K562 (cell line): ENCODE results near the gene CUX1. TPM values are rescaled to one million over a fixed set of nuclear protein-coding genes. Genes with fewer than 3 reads are reported as not detected.

Source experiments
- ADNP ChIP-seq: fragments of 200-800 bp; sonication (Bioruptor generic); IDR thresholded peaks from 2 replicates; pipeline ENCODE4 v1.6.1; 2016; ENCODE audit warnings: missing genetic modification characterization, missing compliant biosample characterization
- ARHGAP35 ChIP-seq: fragments of 450-650 bp; IDR thresholded peaks from 2 replicates; pipeline ENCODE4 v1.6.1; 2018; ENCODE audit not compliant: partially characterized antibody
- BACH1 ChIP-seq: fragments of 200-800 bp; sonication (Bioruptor generic); IDR thresholded peaks from 2 replicates; pipeline ENCODE4 v1.6.1; 2016; ENCODE audit warnings: missing genetic modification characterization, missing compliant biosample characterization
- BHLHE40 ChIP-seq: IDR thresholded peaks from 2 replicates; pipeline ENCODE4 v1.6.1; 2011; ENCODE audit warnings: low read length, improper control_type of control experiment
- CBFB ChIP-seq: sonication (generic); formaldehyde crosslinking; IDR thresholded peaks from 2 replicates; pipeline ENCODE4 v1.4.0; 2020; ENCODE audit warnings: mild to moderate bottlenecking, missing genetic modification reagents
- CHD4 ChIP-seq: fragments of 200-600 bp; sonication (generic); IDR thresholded peaks from 3 replicates; pipeline ENCODE4 v1.6.1; 2012; ENCODE audit warnings: low read depth, mild to moderate bottlenecking, mixed read lengths, low read length, inconsistent platforms; ENCODE audit not compliant: insufficient read depth, insufficient replicate concordance, poor library complexity, severe bottlenecking
- CTBP1 ChIP-seq: fragments of 450-650 bp; IDR thresholded peaks from 2 replicates; pipeline ENCODE4 v1.6.1; 2016; ENCODE audit warnings: borderline replicate concordance
- GATAD2A ChIP-seq: fragments of 450-650 bp; IDR thresholded peaks from 2 replicates; pipeline ENCODE4 v1.6.1; 2017
- HDAC6 ChIP-seq: IDR thresholded peaks from 2 replicates; pipeline ENCODE4 v1.6.1; 2012; ENCODE audit warnings: low read depth, mild to moderate bottlenecking, control low read depth, inconsistent platforms, low read length, moderate library complexity
- MCM7 ChIP-seq, 2 experiments: fragments of 450-650 bp; IDR thresholded peaks; 2 replicates each; pipeline ENCODE4 v1.6.1; 2016 to 2018
- NCOA4 ChIP-seq: fragments of 450-650 bp; IDR thresholded peaks from 2 replicates; pipeline ENCODE4 v1.6.1; 2018; ENCODE audit warnings: mild to moderate bottlenecking; ENCODE audit not compliant: partially characterized antibody
- NFRKB ChIP-seq: fragments of 450-650 bp; IDR thresholded peaks from 2 replicates; pipeline ENCODE4 v1.6.1; 2016; ENCODE audit warnings: low read depth
- NFYB ChIP-seq: IDR thresholded peaks from 2 replicates; pipeline ENCODE4 v1.6.1; 2011; ENCODE audit warnings: mild to moderate bottlenecking, moderate library complexity; ENCODE audit not compliant: insufficient read length; ENCODE audit errors: extremely low read depth
- NR3C1 ChIP-seq: sonication (generic); formaldehyde crosslinking; IDR thresholded peaks from 2 replicates; pipeline ENCODE4 v1.8.1; 2022; ENCODE audit warnings: missing genetic modification reagents
- RB1 ChIP-seq: fragments of 450-650 bp; IDR thresholded peaks from 2 replicates; pipeline ENCODE4 v1.6.1; 2017; ENCODE audit warnings: low read depth, mild to moderate bottlenecking
- RBBP5 ChIP-seq: fragments of 200-600 bp; sonication (generic); IDR thresholded peaks from 2 replicates; pipeline ENCODE4 v1.6.1; 2012; ENCODE audit warnings: borderline replicate concordance, mild to moderate bottlenecking, low read length, control low read depth, inconsistent platforms; ENCODE audit not compliant: insufficient read depth, poor library complexity, severe bottlenecking
- RBFOX2 ChIP-seq: fragments of 200-400 bp; formaldehyde crosslinking; IDR thresholded peaks from 2 replicates; pipeline ENCODE4 v1.6.1; 2017; ENCODE audit warnings: low read depth, mild to moderate bottlenecking, low read length, moderate library complexity
- TAF7 ChIP-seq: fragments of 450-650 bp; IDR thresholded peaks from 2 replicates; pipeline ENCODE4 v1.6.1; 2016; ENCODE audit warnings: missing genetic modification characterization, missing compliant biosample characterization
- TCF3 ChIP-seq: sonication (generic); formaldehyde crosslinking; IDR thresholded peaks from 2 replicates; pipeline ENCODE4 v1.4.0; 2020; ENCODE audit warnings: mild to moderate bottlenecking, missing genetic modification reagents
- ZBTB7A ChIP-seq: IDR thresholded peaks from 2 replicates; pipeline ENCODE4 v1.6.1; 2011; ENCODE audit warnings: low read depth, mild to moderate bottlenecking, low read length, moderate library complexity, borderline replicate concordance; ENCODE audit not compliant: control insufficient read depth
- ZFX ChIP-seq: sonication (generic); formaldehyde crosslinking; IDR thresholded peaks from 2 replicates; pipeline ENCODE4 v1.8.0; 2022; ENCODE audit warnings: mild to moderate bottlenecking, missing genetic modification reagents, moderate library complexity
- ZNF134 ChIP-seq: fragments of 250-450 bp; sonication (Bioruptor Pico); conservative IDR thresholded peaks from 2 replicates; pipeline ENCODE4 v1.4.0; 2020
- ZNF175 ChIP-seq: fragments of 200-800 bp; sonication (Bioruptor generic); IDR thresholded peaks from 2 replicates; pipeline ENCODE4 v1.6.1; 2016; ENCODE audit warnings: low read depth, mild to moderate bottlenecking, missing genetic modification characterization, missing compliant biosample characterization
- polyA plus RNA-seq, 8 experiments: library from polyadenylated mRNA; depleted of rRNA in 4 of 8; stranded (reverse) in 5 of 8; unstranded in 3 of 8; fragments of >200 nt; fragmentation: Nextera tagmentation in 2 of 8; fragmentation: Illumina TruSeq in 1 of 8; extraction: Ambion mirVana in 2 of 8; extraction: Trizol in 1 of 8; gene quantifications; 2 replicates each; pipeline versions ENCODE4 v1.2.1 to v1.2.3, GENCODE V29; 2011 to 2014; ENCODE audit warnings: inconsistent platforms in 1 of 8, missing spikeins in 1 of 8
- total RNA-seq, 7 experiments: library from RNA; depleted of rRNA in 6 of 7; stranded (reverse); fragments of >200 nt in 6 of 7; fragmentation: Illumina TruSeq in 2 of 7; extraction: Trizol in 2 of 7; gene quantifications; 2 replicates each; pipeline versions ENCODE4 v1.2.1 to v1.2.3, GENCODE V29; 2011 to 2021; ENCODE audit warnings: low replicate concordance in 1 of 7
- TF ChIP-seq, protein P1 (sequence below): IDR thresholded peaks from 2 replicates; pipeline ENCODE4 v1.6.1; 2011; ENCODE audit warnings: borderline replicate concordance, low read depth, mild to moderate bottlenecking, moderate library complexity, low read length; ENCODE audit not compliant: insufficient read depth, poor library complexity, severe bottlenecking
- TF ChIP-seq, protein P2 (sequence below): fragments of 250-450 bp; sonication (Bioruptor Pico); IDR thresholded peaks from 2 replicates; pipeline ENCODE4 v1.9.0; 2021; ENCODE audit warnings: mild to moderate bottlenecking, inconsistent platforms

CUX1 gene
- total and polyA plus RNA-seq, 9 of the 15 experiments (the other 6 are each of a cell fraction or from before 2014, with no cell fraction given), result 3.6 to 55.3 (median 25.2) TPM

DNA sequence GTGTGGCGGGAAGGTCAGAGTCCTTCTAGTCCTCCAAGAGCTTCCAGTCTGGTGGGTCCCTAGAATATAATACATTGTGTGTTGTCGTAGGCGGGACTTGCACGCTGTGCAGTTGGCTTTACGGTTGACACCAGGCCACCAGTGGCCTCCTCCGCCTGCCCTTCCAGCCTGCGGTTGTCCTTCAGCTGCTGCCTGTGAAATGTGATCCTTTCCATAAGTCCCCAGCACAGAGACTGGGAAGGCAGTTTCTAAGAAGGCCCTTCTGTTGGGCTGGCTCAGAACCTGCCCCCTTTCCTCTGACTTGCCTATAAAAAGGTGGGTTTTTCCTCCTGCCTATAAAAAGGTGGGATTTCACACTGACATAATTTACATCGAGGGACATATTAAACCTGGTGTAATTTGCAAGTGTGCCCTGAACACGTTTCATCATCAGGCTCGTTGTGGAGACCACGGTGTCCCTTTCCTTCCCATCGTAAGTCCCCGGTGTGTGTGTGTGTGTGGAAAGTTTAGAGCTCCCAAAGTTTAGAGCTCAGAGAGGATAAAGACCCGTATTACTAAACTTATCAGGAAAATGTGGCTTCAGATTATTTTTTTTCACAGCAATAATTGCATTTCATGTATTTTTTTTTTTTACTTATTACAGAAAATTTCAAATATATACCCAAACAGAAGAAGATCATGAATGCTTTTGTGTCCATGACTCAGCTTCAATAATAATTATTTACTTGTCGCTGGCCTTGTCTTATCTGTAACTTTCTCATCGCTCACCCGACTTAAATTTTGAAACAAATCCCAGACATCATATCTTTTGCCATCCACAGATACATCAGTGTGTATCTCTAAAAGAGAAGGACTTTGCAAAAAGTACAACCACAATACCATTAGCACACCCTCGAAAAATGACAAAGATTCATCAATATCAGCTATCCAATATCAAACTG is 45.1 kb downstream of the CUX1 start (continued):
- TF ChIP-seq NFRKB (peak; percentile 60; the same call in 1 of the 2 replicates), BACH1 (tag) (0 out of 2 replicates have a peak, but pooled peaks have one; percentile 34), GATAD2A (no peak), NFYB (no peak), RBBP5 (peak; percentile 68), ZNF175 (CRISPR knock-in tag) (no peak; the same call in 1 of the 2 replicates), HDAC6 (no peak), RBFOX2 (no peak), CHD4 (no peak), CTBP1 (peak; percentile 22; the same call in 1 of the 2 replicates), MCM7 (IDR thresholded peaks at IDR 0.05) (no peak), ADNP (tag) (peak; percentile 38; the same call in 1 of the 2 replicates), ZFX (CRISPR knock-in tag) (peak; percentile 45; the same call in 1 of the 2 replicates), TCF3 (peak; percentile 29; the same call in 1 of the 2 replicates), RB1 (no peak), NR3C1 (CRISPR knock-in tag) (no peak), BHLHE40 (peak; percentile 46), ZBTB7A (no peak), NCOA4 (no peak), ARHGAP35 (no peak), ZNF134 (no peak), CBFB (CRISPR knock-in tag) (peak; percentile 67; the same call in 1 of the 2 replicates), TAF7 (tag) (peak; percentile 69; the same call in 1 of the 2 replicates)
- TF ChIP-seq, protein P1, sequence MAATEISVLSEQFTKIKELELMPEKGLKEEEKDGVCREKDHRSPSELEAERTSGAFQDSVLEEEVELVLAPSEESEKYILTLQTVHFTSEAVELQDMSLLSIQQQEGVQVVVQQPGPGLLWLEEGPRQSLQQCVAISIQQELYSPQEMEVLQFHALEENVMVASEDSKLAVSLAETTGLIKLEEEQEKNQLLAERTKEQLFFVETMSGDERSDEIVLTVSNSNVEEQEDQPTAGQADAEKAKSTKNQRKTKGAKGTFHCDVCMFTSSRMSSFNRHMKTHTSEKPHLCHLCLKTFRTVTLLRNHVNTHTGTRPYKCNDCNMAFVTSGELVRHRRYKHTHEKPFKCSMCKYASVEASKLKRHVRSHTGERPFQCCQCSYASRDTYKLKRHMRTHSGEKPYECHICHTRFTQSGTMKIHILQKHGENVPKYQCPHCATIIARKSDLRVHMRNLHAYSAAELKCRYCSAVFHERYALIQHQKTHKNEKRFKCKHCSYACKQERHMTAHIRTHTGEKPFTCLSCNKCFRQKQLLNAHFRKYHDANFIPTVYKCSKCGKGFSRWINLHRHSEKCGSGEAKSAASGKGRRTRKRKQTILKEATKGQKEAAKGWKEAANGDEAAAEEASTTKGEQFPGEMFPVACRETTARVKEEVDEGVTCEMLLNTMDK, result no peak
- TF ChIP-seq, protein P2, sequence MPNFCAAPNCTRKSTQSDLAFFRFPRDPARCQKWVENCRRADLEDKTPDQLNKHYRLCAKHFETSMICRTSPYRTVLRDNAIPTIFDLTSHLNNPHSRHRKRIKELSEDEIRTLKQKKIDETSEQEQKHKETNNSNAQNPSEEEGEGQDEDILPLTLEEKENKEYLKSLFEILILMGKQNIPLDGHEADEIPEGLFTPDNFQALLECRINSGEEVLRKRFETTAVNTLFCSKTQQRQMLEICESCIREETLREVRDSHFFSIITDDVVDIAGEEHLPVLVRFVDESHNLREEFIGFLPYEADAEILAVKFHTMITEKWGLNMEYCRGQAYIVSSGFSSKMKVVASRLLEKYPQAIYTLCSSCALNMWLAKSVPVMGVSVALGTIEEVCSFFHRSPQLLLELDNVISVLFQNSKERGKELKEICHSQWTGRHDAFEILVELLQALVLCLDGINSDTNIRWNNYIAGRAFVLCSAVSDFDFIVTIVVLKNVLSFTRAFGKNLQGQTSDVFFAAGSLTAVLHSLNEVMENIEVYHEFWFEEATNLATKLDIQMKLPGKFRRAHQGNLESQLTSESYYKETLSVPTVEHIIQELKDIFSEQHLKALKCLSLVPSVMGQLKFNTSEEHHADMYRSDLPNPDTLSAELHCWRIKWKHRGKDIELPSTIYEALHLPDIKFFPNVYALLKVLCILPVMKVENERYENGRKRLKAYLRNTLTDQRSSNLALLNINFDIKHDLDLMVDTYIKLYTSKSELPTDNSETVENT (CRISPR knock-in tag), result no peak
